Inflammatory macrophage treated with lipopolysaccharide for 4 hours (primary cell): ENCODE results near the gene KNSTRN.

ENCODE experiments used
- DNase-seq: peaks from one replicate; pipeline ENCODE4 v3.0.0-alpha.2; 2020

The KNSTRN gene

DNA sequence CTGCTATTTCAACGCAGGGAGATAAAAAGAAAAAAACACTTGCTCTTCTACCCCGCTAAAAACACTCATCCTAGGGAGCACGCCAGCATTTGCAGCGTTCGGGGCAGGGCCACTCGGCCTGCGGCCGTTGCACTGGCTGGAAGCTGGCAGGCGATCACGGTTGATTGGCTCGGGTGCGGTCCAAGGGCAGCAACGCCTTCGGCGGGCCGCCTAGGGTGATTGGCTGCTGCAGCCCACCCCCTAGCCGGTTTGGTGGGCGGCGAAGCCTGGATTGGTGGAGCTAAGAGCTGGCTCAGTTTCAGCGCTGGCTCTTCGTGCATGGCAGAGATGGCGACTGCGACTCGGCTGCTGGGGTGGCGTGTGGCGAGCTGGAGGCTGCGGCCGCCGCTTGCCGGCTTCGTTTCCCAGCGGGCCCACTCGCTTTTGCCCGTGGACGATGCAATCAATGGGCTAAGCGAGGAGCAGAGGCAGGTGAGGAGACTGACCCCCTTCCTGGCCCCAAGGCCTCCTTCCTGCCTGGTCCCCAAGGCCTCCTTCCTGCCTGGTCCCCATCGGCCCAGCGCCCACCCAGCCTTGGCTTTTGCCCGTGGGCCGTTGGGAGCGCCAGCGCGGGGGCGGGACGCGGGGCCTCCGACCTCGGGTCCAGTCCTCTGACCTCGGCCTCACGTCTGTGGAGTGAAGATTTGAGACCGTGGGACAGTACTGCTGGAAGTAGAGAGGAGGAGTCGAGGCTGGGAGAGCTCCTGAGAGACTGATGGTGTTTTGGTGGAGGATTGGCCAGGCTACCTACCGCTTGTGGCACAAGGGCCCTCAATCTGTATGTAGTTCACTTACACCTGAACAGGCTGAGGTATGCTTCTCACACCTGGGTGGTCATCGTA lies 23.2 kb downstream of the KNSTRN start, which contains the start of gene IVD:
Gene IVD (plus strand): TSS at position 295 of the 881 bp plus-strand sequence. CDS start 33 bp downstream, at position 328.
- DNase-seq = peak; percentile 96

GRCh38 chr15:40407330-40407990 lies 24.9 kb downstream of the KNSTRN start:
- peak; percentile 60 for DNase-seq

- DNase-seq = no peak
These were observed 26.8 kb downstream of the KNSTRN start for GRCh38 chr15:40409366-40409765.

GRCh38 chr15:40410476-40410875 lies 28.0 kb downstream of the KNSTRN start:
- DNase-seq = no peak

- DNase-seq = no peak
These were observed 29.7 kb downstream of the KNSTRN start for GRCh38 chr15:40412095-40412759.

DNA sequence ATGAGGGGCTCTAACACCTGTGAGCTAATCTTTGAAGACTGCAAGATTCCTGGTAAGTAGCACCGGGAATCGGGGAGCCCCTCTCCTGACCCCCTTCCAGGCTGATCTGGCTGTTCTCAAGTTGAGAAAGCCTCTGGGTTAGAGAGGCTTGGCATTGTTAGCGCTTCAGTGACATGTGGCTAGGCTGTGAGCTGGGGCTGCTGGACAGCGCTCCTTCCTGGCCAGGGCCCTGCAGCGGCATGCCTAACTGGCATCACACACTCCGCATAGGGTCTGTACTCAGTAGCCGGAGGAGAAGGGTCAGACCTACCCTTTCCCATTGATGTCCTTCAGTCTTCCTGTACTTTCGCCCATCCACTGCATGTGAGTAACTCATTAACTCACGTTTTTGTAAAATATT lies 30.5 kb downstream of the KNSTRN start:
- no peak for DNase-seq

DNA sequence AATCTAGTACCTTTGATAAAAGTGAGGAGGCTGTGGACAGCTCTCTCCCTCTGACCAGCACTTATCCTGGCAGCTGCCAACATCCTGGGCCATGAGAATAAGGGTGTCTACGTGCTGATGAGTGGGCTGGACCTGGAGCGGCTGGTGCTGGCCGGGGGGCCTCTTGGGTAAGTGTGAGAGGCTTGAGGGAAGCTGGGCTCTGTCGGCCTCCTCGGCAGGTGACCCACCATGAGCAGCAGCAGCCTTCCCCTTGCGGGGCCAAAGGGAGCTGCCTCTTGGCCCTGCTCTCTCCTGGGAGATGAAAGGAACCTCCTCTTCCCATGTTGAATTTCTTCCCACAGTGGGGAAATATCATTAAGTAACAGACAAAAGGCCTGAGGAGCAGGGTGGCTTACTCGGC lies 32.3 kb downstream of the KNSTRN start:
- DNase-seq = no peak

GRCh38 chr15:40415226-40415625 lies 32.7 kb downstream of the KNSTRN start:
- DNase-seq = no peak

DNA sequence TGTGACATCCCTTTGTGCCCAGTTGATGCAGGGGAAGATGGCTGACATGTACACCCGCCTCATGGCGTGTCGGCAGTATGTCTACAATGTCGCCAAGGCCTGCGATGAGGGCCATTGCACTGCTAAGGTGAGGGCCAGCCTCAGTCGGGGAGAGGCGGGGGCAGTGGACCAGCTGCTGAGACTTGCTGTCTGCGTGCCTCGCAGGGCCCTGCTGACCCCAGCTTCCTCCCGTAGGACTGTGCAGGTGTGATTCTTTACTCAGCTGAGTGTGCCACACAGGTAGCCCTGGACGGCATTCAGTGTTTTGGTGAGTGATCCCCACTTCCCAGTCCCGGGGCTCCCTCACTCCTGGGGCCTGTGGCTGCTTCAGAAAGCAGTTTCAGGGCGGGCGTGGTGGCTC lies 33.5 kb downstream of the KNSTRN start:
- no peak for DNase-seq

DNA sequence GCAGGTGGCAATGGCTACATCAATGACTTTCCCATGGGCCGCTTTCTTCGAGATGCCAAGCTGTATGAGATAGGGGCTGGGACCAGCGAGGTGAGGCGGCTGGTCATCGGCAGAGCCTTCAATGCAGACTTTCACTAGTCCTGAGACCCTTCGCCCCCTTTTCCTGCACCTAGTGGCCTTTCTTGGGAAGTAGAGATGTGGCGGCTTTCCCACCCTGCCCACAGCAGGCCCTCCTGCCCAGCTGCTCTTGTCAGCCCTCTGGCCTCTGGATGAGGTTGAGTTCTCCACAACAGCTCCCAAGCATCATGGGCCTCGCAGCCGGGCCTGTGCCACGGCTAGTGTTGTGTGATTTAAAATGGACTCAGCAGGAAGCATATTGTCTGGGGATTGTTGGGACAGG lies 35.6 kb downstream of the KNSTRN start:
- no peak for DNase-seq

- no peak for DNase-seq
These were observed 37.7 kb downstream of the KNSTRN start for GRCh38 chr15:40420071-40420713.

DNA sequence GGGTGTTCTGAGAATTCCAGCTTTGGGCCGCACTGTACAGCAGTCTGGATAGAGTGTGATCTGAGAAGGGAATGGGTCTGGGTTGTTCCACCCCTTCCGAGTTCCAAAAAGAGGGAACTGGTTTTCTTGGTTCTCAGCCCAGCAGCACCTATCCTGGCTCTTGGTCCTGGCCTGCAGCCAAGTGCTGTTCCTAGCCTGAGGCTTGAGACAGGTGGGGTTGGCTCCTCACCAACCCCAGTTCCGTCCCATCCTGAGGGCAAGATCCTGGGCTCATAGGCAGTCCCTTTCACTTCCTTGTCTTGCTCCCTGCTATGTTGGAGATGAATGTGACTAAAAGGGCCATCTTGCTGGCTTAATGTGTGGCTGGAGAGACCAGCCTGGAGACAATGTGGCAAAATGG lies 38.3 kb downstream of the KNSTRN start:
- DNase-seq = no peak

- DNase-seq = peak; percentile 72
These were observed 39.0 kb downstream of the KNSTRN start for GRCh38 chr15:40421246-40422157.

GRCh38 chr15:40424483-40425115 lies 42.1 kb downstream of the KNSTRN start:
- DNase-seq = no peak

GRCh38 chr15:40425681-40426080 lies 43.2 kb downstream of the KNSTRN start:
- no peak for DNase-seq

GRCh38 chr15:40427188-40427587 lies 44.7 kb downstream of the KNSTRN start:
- DNase-seq = no peak

- no peak for DNase-seq
These were observed 45.7 kb downstream of the KNSTRN start for GRCh38 chr15:40428185-40428584.

- no peak for DNase-seq
These were observed 46.7 kb downstream of the KNSTRN start for GRCh38 chr15:40429068-40429710.

- DNase-seq = no peak
These were observed 47.8 kb downstream of the KNSTRN start for GRCh38 chr15:40430271-40430805.

DNA sequence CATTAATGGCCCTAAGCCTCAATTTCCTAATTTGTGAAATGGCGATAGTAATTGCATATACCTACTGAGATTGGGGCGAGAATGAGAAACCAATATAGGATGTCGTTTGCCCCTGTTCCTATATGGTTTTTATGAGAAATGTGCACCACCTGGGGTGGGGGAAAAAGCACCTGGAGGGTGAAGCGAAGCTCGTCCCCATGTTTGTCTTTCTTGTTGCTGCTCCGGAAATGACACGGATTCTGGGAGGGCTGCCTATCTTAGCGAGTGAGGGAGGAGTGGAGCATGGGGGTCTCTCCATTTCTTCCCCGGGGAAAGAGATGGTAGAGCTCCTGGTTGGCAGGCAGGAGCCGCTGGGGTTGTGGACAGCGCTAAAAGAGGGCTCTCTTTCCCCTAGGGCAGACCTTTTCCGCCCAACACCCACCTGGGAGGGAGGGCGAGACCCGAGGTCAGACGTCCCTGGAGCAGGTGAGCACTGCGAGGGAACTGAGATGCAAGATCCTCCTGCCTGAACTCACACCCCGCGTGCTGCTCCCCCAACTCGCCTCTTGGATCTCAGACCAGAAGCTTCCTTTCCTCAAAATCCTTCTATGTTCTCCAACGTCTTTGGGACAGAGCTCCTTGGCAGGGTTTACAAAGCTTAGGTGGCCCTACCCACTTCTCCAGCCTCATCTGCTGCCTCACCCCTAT lies 52.6 kb downstream of the KNSTRN start:
- no peak for DNase-seq
